Gastroesophageal sphincter (tissue), 3 donors: ENCODE measurements around the gene KRTAP12-3.
"Not testable (repeated sequence)": the region's sequence is repeated elsewhere in the genome, so short reads cannot be mapped to it uniquely, and the experiment has no call there.

Experiments used
- EP300 ChIP-seq: sonication (generic); formaldehyde crosslinking; IDR thresholded peaks from one replicate; pipeline ENCODE4 v1.6.1; 2017; ENCODE audit warnings: antibody characterized with exemption, mild to moderate bottlenecking
- POLR2A ChIP-seq, 2 donors: fragments of 450-650 bp; IDR thresholded peaks; one replicate each; pipeline ENCODE4 v1.6.1; 2017; ENCODE audit warnings: antibody characterized with exemption in 2 of 2, mild to moderate bottlenecking in 2 of 2, moderate library complexity in 1 of 2
- POLR2AphosphoS5 ChIP-seq: sonication (generic); formaldehyde crosslinking; IDR thresholded peaks from one replicate; pipeline ENCODE4 v1.6.1; 2017; ENCODE audit warnings: antibody characterized with exemption
- TF ChIP-seq, protein P1 (sequence below), 4 experiments: fragments of 200-600 bp in 2 of 4; fragments of 450-650 bp in 2 of 4; sonication (generic) in 1 of 4; IDR thresholded peaks; one replicate each; pipeline ENCODE4 v1.5.1; 2017 to 2019; ENCODE audit warnings: antibody characterized with exemption in 4 of 4, mild to moderate bottlenecking in 2 of 4, moderate library complexity in 2 of 4

DNA sequence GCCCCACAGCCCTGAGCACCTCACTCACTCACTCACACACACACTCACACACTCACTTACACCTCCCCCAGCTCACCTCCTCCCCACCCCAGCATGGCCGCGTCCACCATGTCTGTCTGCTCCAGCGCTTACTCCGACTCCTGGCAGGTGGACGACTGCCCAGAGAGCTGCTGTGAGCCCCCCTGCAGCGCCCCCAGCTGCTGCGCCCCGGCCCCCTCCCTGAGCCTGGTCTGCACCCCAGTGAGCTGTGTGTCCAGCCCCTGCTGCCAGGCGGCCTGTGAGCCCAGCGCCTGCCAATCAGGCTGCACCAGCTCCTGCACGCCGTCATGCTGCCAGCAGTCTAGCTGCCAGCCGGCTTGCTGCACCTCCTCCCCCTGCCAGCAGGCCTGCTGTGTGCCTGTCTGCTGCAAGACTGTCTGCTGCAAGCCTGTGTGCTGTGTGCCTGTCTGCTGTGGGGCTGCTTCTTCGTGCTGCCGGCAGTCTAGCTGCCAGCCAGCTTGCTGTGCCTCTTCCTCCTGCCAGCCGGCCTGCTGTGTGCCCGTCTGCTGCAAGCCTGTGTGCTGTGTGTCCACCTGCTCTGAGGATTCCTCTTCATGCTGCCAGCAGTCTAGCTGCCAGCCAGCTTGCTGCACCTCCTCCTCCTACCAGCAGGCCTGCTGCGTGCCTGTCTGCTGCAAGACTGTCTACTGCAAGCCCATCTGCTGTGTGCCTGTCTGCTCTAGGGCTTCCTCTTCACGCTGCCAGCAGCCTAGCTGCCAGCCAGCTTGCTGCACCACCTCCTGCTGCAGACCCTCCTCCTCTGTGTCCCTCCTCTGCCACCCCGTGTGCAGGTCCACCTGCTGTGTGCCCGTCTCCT lies 11.1 kb upstream of the KRTAP12-3 start, which contains the start of gene KRTAP10-11:
- TF ChIP-seq, protein P1, sequence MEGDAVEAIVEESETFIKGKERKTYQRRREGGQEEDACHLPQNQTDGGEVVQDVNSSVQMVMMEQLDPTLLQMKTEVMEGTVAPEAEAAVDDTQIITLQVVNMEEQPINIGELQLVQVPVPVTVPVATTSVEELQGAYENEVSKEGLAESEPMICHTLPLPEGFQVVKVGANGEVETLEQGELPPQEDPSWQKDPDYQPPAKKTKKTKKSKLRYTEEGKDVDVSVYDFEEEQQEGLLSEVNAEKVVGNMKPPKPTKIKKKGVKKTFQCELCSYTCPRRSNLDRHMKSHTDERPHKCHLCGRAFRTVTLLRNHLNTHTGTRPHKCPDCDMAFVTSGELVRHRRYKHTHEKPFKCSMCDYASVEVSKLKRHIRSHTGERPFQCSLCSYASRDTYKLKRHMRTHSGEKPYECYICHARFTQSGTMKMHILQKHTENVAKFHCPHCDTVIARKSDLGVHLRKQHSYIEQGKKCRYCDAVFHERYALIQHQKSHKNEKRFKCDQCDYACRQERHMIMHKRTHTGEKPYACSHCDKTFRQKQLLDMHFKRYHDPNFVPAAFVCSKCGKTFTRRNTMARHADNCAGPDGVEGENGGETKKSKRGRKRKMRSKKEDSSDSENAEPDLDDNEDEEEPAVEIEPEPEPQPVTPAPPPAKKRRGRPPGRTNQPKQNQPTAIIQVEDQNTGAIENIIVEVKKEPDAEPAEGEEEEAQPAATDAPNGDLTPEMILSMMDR (IDR thresholded peaks at IDR 0.05), result not testable (repeated sequence)
- TF ChIP-seq POLR2A (IDR thresholded peaks at IDR 0.05); POLR2AphosphoS5; EP300: not testable (repeated sequence)
